Trophoblast cell (in vitro differentiated cells and primary cell): ENCODE results near the gene LYRM2.
A peak's percentile ranks its signal among the peaks of the same experiment; 100 is the strongest.

Experiments
- DNase-seq, 2 donors: peaks; one replicate each; pipeline ENCODE4 v3.0.0-alpha.2; 2016
- H2AFZ ChIP-seq: 2 replicates; pipeline ENCODE4 v1.6.1; 2013; ENCODE audit warnings: low read length, moderate library complexity, mild to moderate bottlenecking; ENCODE audit not compliant: insufficient read depth, poor library complexity
- H2AK5ac ChIP-seq: 2 replicates; pipeline ENCODE4 v1.6.1; 2013; ENCODE audit warnings: mild to moderate bottlenecking, low read length
- H2BK120ac ChIP-seq: 2 replicates; pipeline ENCODE4 v1.6.1; 2013; ENCODE audit warnings: low read length, mild to moderate bottlenecking, moderate library complexity; ENCODE audit not compliant: insufficient read depth, poor library complexity
- H2BK12ac ChIP-seq: 2 replicates; pipeline ENCODE4 v1.6.1; 2013; ENCODE audit warnings: mild to moderate bottlenecking, low read length, moderate library complexity
- H2BK5ac ChIP-seq: 2 replicates; pipeline ENCODE4 v1.6.1; 2013; ENCODE audit warnings: low read length, low read depth, moderate library complexity, mild to moderate bottlenecking; ENCODE audit not compliant: poor library complexity
- H3K14ac ChIP-seq: 2 replicates; pipeline ENCODE4 v1.6.1; 2013; ENCODE audit warnings: mild to moderate bottlenecking, low read length
- H3K18ac ChIP-seq: 2 replicates; pipeline ENCODE4 v1.6.1; 2013; ENCODE audit warnings: mild to moderate bottlenecking, low read length
- H3K23ac ChIP-seq: 2 replicates; pipeline ENCODE4 v1.6.1; 2013; ENCODE audit warnings: low read length
- H3K27ac ChIP-seq: 2 replicates; pipeline ENCODE4 v1.5.1; 2013; ENCODE audit warnings: low read depth, mild to moderate bottlenecking, inconsistent platforms, low read length, moderate library complexity
- H3K27me3 ChIP-seq: 2 replicates; pipeline ENCODE4 v1.6.1; 2013; ENCODE audit warnings: inconsistent platforms, mild to moderate bottlenecking, low read length, moderate library complexity; ENCODE audit not compliant: insufficient read depth
- H3K36me3 ChIP-seq, 2 experiments: 1 replicate in 1 of 2; 2 replicates in 1 of 2; pipeline ENCODE4 v1.6.1; 2013; ENCODE audit warnings: low read length in 2 of 2, mild to moderate bottlenecking in 2 of 2, moderate library complexity in 1 of 2; ENCODE audit not compliant: insufficient read depth in 2 of 2, control insufficient read depth in 1 of 2
- H3K4ac ChIP-seq: 2 replicates; pipeline ENCODE4 v1.6.1; 2013; ENCODE audit warnings: low read depth, mild to moderate bottlenecking, low read length, moderate library complexity
- H3K4me1 ChIP-seq, 2 experiments: 1 replicate in 1 of 2; 2 replicates in 1 of 2; pipeline ENCODE4 v1.6.1; 2013; ENCODE audit warnings: low read length in 2 of 2, mild to moderate bottlenecking in 2 of 2, moderate library complexity in 1 of 2; ENCODE audit not compliant: insufficient read depth in 2 of 2, control insufficient read depth in 1 of 2
- H3K4me2 ChIP-seq: 2 replicates; pipeline ENCODE4 v1.6.1; 2013; ENCODE audit warnings: inconsistent platforms, mild to moderate bottlenecking, low read length, moderate library complexity
- H3K4me3 ChIP-seq: 2 replicates; pipeline ENCODE4 v1.5.1; 2013; ENCODE audit warnings: mild to moderate bottlenecking, low read depth, low read length, inconsistent platforms
- H3K79me1 ChIP-seq: one replicate; pipeline ENCODE4 v1.6.1; 2013; ENCODE audit warnings: low read length
- H3K79me2 ChIP-seq: 2 replicates; pipeline ENCODE4 v1.6.1; 2013; ENCODE audit warnings: low read length, mild to moderate bottlenecking; ENCODE audit not compliant: control insufficient read depth, insufficient read depth, poor library complexity
- H3K9ac ChIP-seq: 2 replicates; pipeline ENCODE4 v1.6.1; 2013; ENCODE audit warnings: mild to moderate bottlenecking, low read length
- H3K9me3 ChIP-seq: 2 replicates; pipeline ENCODE4 v1.6.1; 2013; ENCODE audit warnings: low read depth, mild to moderate bottlenecking, control low read depth, inconsistent platforms, low read length; ENCODE audit not compliant: insufficient read depth
- H4K12ac ChIP-seq: 2 replicates; pipeline ENCODE4 v1.6.1; 2013; ENCODE audit warnings: low read depth, mild to moderate bottlenecking, low read length, moderate library complexity
- H4K8ac ChIP-seq: 2 replicates; pipeline ENCODE4 v1.6.1; 2013; ENCODE audit warnings: low read depth, mild to moderate bottlenecking, low read length, moderate library complexity
- H4K91ac ChIP-seq: one replicate; pipeline ENCODE4 v1.6.1; 2013; ENCODE audit warnings: low read depth, mild to moderate bottlenecking, low read length, moderate library complexity
- WGBS: extraction: QIAGEN DNeasy Blood & Tissue Kit; methylation state at CpG from one replicate; pipeline ENCODE4 v1.1.7; 2013; ENCODE audit warnings: missing lambda C conversion rate; ENCODE audit not compliant: insufficient read length, insufficient coverage; ENCODE audit errors: extremely low coverage; 5-methylcytosine and 5-hydroxymethylcytosine counted together

LYRM2 gene

GRCh38 chr6:89596056-89596455, 42.5 kb downstream of the LYRM2 start:
- H3K4me1 ChIP-seq = no peaks in the 10 kb centered on the region
- no peak overlapping the region for H2BK120ac ChIP-seq
- no peak overlapping the region for H3K18ac ChIP-seq
- no peak overlapping the region for H3K23ac ChIP-seq
- no peaks in the 10 kb centered on the region for H3K79me1 ChIP-seq
- no peak overlapping the region for H4K8ac ChIP-seq
- no peak overlapping the region for H3K14ac ChIP-seq
- H3K9me3 ChIP-seq = no peaks in the 10 kb centered on the region
- H3K36me3 ChIP-seq = peaks cover 1 to 2% of the 10 kb centered on the region in 2 experiments
- H4K91ac ChIP-seq = no peak overlapping the region
- H4K12ac ChIP-seq = no peak overlapping the region
- H3K27ac ChIP-seq = no peak overlapping the region
- H3K4me2 ChIP-seq = no peak overlapping the region
- H3K79me2 ChIP-seq = no peaks in the 10 kb centered on the region
- no peak overlapping the region for H2BK5ac ChIP-seq
- H3K4ac ChIP-seq = no peak overlapping the region
- no peaks in the 10 kb centered on the region for H3K27me3 ChIP-seq
- H3K9ac ChIP-seq = no peak overlapping the region
- no CpG with 5 or more reads among the region's 2 CpGs for WGBS
- H2BK12ac ChIP-seq = no peak overlapping the region
- no peak for DNase-seq
- no peak overlapping the region for H2AFZ ChIP-seq
- H3K4me3 ChIP-seq = no peak overlapping the region
- no peak overlapping the region for H2AK5ac ChIP-seq

- H3K79me2 ChIP-seq = no peaks in the 10 kb centered on the region
- no peak overlapping the region for H2BK12ac ChIP-seq
- H3K4me2 ChIP-seq = no peak overlapping the region
- H4K12ac ChIP-seq = no peak overlapping the region
- no peak overlapping the region for H2AK5ac ChIP-seq
- H3K79me1 ChIP-seq = no peaks in the 10 kb centered on the region
- H3K27me3 ChIP-seq = no peaks in the 10 kb centered on the region
- no peak overlapping the region for H3K9ac ChIP-seq
- no peak overlapping the region for H3K23ac ChIP-seq
- WGBS = no CpG with 5 or more reads among the region's 4 CpGs
- H3K4me1 ChIP-seq = peaks cover 0 to 11% of the 10 kb centered on the region in 2 experiments
- DNase-seq = no peak
- no peak overlapping the region for H3K14ac ChIP-seq
- no peak overlapping the region for H3K18ac ChIP-seq
- H3K27ac ChIP-seq = no peak overlapping the region
- no peak overlapping the region for H2BK5ac ChIP-seq
- H3K4ac ChIP-seq = no peak overlapping the region
- H4K8ac ChIP-seq = no peak overlapping the region
- no peak overlapping the region for H2AFZ ChIP-seq
- H4K91ac ChIP-seq = no peak overlapping the region
- peaks cover 0 to 2% of the 10 kb centered on the region in 2 experiments for H3K36me3 ChIP-seq
- no peaks in the 10 kb centered on the region for H3K9me3 ChIP-seq
- no peak overlapping the region for H2BK120ac ChIP-seq
- H3K4me3 ChIP-seq = no peak overlapping the region
Observed at GRCh38 chr6:89591745-89592144, 46.8 kb downstream of the LYRM2 start.

GRCh38 chr6:89590133-89590532, 48.4 kb downstream of the LYRM2 start:
- H2BK12ac ChIP-seq = no peak overlapping the region
- no peak overlapping the region for H3K4me3 ChIP-seq
- no peak overlapping the region for H2BK120ac ChIP-seq
- no peaks in the 10 kb centered on the region for H3K79me2 ChIP-seq
- H3K27ac ChIP-seq = no peak overlapping the region
- H3K14ac ChIP-seq = no peak overlapping the region
- DNase-seq = peak in 1 of 2 donors; percentile 36
- H3K36me3 ChIP-seq = no peaks in the 10 kb centered on the region
- no peak overlapping the region for H3K18ac ChIP-seq
- H3K9ac ChIP-seq = no peak overlapping the region
- no peaks in the 10 kb centered on the region for H3K9me3 ChIP-seq
- H4K12ac ChIP-seq = no peak overlapping the region
- H3K4me2 ChIP-seq = no peak overlapping the region
- no peak overlapping the region for H3K4ac ChIP-seq
- peaks cover 0 to 11% of the 10 kb centered on the region in 2 experiments for H3K4me1 ChIP-seq
- no peaks in the 10 kb centered on the region for H3K27me3 ChIP-seq
- H2AFZ ChIP-seq = no peak overlapping the region
- H3K79me1 ChIP-seq = no peaks in the 10 kb centered on the region
- no peak overlapping the region for H2AK5ac ChIP-seq
- no peak overlapping the region for H3K23ac ChIP-seq
- H4K8ac ChIP-seq = no peak overlapping the region
- no peak overlapping the region for H4K91ac ChIP-seq
- no CpG with 5 or more reads among the region's 2 CpGs for WGBS
- H2BK5ac ChIP-seq = no peak overlapping the region

- no peak overlapping the region for H4K8ac ChIP-seq
Observed at GRCh38 chr6:89589297-89590025, 49.1 kb downstream of the LYRM2 start.

More at GRCh38 chr6:89589297-89590025, 49.1 kb downstream of the LYRM2 start:
- Histone ChIP-seq H3K18ac (no peak overlapping the region), H2BK5ac (no peak overlapping the region), H3K27me3 (no peaks in the 10 kb centered on the region), H3K4me2 (no peak overlapping the region), H4K12ac (no peak overlapping the region), H3K9me3 (no peaks in the 10 kb centered on the region), H3K4ac (no peak overlapping the region), H3K79me2 (no peaks in the 10 kb centered on the region), H2AFZ (no peak overlapping the region), H3K9ac (no peak overlapping the region), H3K36me3 (no peaks in the 10 kb centered on the region), H3K79me1 (no peaks in the 10 kb centered on the region), H3K14ac (no peak overlapping the region), H3K27ac (no peak overlapping the region), H2BK120ac (no peak overlapping the region), H3K4me3 (no peak overlapping the region), H4K91ac (no peak overlapping the region), H2BK12ac (no peak overlapping the region), H2AK5ac (no peak overlapping the region), H3K23ac (no peak overlapping the region), H3K4me1 (peaks cover 0 to 11% of the 10 kb centered on the region in 2 experiments)
- no CpG with 5 or more reads among the region's 7 CpGs for WGBS
- DNase-seq = no peak
